ENCODE measurements around the gene PAK4. TPM values are rescaled to one million over a fixed set of nuclear protein-coding genes. Genes with fewer than 3 reads are reported as not detected.

PAK4 gene
- total and polyA plus RNA-seq, 9 of the 15 experiments (the other 6 are each of a cell fraction or from before 2014, with no cell fraction given) = 0.21 to 33.5 (median 5.8) TPM

DNA sequence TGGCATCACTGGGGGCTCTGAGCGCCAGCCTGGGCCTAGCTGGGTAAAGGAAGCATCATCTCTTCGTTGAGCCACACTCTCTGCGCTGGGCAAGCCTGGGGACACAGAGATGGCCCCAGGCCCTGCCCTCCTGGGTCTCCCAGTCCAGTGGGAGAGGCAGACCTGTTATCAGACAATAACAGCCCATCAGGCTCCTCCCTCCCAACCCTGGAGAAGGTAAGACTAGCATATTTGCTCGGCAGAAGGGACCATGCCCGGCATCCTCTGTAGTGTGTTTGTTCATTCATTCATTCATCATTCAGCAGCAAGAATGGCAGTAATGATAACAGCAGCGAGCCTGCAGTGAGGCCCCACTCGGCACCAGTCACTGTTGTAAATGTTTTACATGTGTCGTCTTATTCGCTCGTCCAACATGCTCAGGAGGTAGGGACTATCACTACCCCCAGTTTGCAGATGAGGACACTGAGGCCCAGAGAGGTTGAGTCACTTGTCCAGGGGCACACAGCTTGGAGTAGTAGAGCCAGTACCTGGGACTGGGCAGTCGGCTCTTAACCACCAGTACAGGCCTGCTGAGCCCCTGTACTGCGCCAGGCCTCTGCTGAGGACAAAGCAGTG is 33.2 kb downstream of the PAK4 start (continued):
- TF ChIP-seq, protein P1, sequence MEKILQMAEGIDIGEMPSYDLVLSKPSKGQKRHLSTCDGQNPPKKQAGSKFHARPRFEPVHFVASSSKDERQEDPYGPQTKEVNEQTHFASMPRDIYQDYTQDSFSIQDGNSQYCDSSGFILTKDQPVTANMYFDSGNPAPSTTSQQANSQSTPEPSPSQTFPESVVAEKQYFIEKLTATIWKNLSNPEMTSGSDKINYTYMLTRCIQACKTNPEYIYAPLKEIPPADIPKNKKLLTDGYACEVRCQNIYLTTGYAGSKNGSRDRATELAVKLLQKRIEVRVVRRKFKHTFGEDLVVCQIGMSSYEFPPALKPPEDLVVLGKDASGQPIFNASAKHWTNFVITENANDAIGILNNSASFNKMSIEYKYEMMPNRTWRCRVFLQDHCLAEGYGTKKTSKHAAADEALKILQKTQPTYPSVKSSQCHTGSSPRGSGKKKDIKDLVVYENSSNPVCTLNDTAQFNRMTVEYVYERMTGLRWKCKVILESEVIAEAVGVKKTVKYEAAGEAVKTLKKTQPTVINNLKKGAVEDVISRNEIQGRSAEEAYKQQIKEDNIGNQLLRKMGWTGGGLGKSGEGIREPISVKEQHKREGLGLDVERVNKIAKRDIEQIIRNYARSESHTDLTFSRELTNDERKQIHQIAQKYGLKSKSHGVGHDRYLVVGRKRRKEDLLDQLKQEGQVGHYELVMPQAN (IDR thresholded peaks at IDR 0.05; ENCODE audit: borderline replicate concordance) = no peak
- TF ChIP-seq ZNF407 (IDR thresholded peaks at IDR 0.05; ENCODE audit: low read depth) = no peak
- TF ChIP-seq ZMIZ1 (IDR thresholded peaks at IDR 0.05; ENCODE audit: low read depth in 2 of 2, low read length in 2 of 2) = no peak
- no peak for TF ChIP-seq ZBTB26 (CRISPR knock-in tag; IDR thresholded peaks at IDR 0.05)
- TF ChIP-seq ZNF740 (CRISPR knock-in tag; IDR thresholded peaks at IDR 0.05) = no peak
- no peak for TF ChIP-seq ZNF740 (tag; IDR thresholded peaks at IDR 0.05)
- TF ChIP-seq ZNF551 (CRISPR knock-in tag; IDR thresholded peaks at IDR 0.05) = no peak
- peak; percentile 80 for TF ChIP-seq RBM25 (IDR thresholded peaks at IDR 0.05; ENCODE audit: low read depth, low read length, severe bottlenecking)
- TF ChIP-seq MTA3 (IDR thresholded peaks at IDR 0.05; ENCODE audit: borderline replicate concordance) = no peak
- no peak for TF ChIP-seq ETV5 (CRISPR knock-in tag; IDR thresholded peaks at IDR 0.05; ENCODE audit: low read depth)
- TF ChIP-seq U2AF2 (optimal IDR thresholded peaks at IDR 0.05; ENCODE audit: low read depth, low read length) = no peak
